Stomach (tissue), 9 donors: Measurements from ENCODE around the gene HIVEP1. TPM values are rescaled to one million over a fixed set of nuclear protein-coding genes. Genes with fewer than 3 reads are reported as not detected.

Experiments
- DNase-seq, 2 donors: peaks; one replicate each; pipeline versions ENCODE4 v3.0.0 to v3.0.0-alpha.2; 2013 to 2019
- H3K27ac ChIP-seq, 5 donors: fragments of 200-600 bp in 4 of 5; sonication (generic) in 4 of 5; one replicate each; pipeline ENCODE4 v1.5.1; 2013 to 2019; ENCODE audit warnings: mild to moderate bottlenecking in 1 of 5, moderate library complexity in 1 of 5
- H3K27me3 ChIP-seq, 3 donors: fragments of 200-600 bp; sonication (generic); one replicate each; pipeline ENCODE4 v1.5.1; 2017 to 2019; ENCODE audit warnings: mixed run types in 1 of 3
- H3K36me3 ChIP-seq, 4 donors: fragments of 200-600 bp; sonication (generic); 1 replicate in 3 of 4; 2 replicates in 1 of 4; pipeline ENCODE4 v1.5.1; 2016 to 2019
- H3K4me1 ChIP-seq, 4 donors: fragments of 200-600 bp; sonication (generic); one replicate each; pipeline ENCODE4 v1.5.1; 2016 to 2019
- H3K4me3 ChIP-seq, 4 donors: fragments of 200-600 bp; sonication (generic) in 3 of 4; one replicate each; pipeline ENCODE4 v1.5.1; 2016 to 2019; ENCODE audit warnings: mild to moderate bottlenecking in 1 of 4
- H3K9me3 ChIP-seq, 4 donors: fragments of 200-600 bp; sonication (generic); one replicate each; pipeline ENCODE4 v1.5.1; 2016 to 2019
- EP300 ChIP-seq: sonication (generic); formaldehyde crosslinking; IDR thresholded peaks from one replicate; pipeline ENCODE4 v1.6.1; 2017; ENCODE audit warnings: antibody characterized with exemption
- POLR2A ChIP-seq, 4 donors: fragments of 450-650 bp; IDR thresholded peaks; one replicate each; pipeline ENCODE4 v1.6.1; 2016; ENCODE audit warnings: antibody characterized with exemption in 4 of 4, control low read depth in 2 of 4, mild to moderate bottlenecking in 1 of 4, moderate library complexity in 1 of 4
- POLR2AphosphoS5 ChIP-seq, 3 donors: sonication (generic); formaldehyde crosslinking; IDR thresholded peaks; one replicate each; pipeline ENCODE4 v1.6.1; 2016; ENCODE audit warnings: antibody characterized with exemption in 3 of 3
- WGBS, 5 donors: extraction: QIAGEN DNeasy Blood & Tissue Kit in 3 of 5; methylation state at CpG; one replicate each; pipeline versions ENCODE4 v1.1.5 to v1.1.7; 2013 to 2018; 5-methylcytosine and 5-hydroxymethylcytosine counted together
- intact Hi-C: fragments of 100-400 bp; cut with DNase I; formaldehyde crosslinking; loops from one replicate; pipeline ENCODE4 v1.15.1; 2023; ENCODE audit warnings: low total_unique reads
- polyA plus RNA-seq, 3 donors: library from polyadenylated mRNA; stranded (reverse); fragments of 200-250 nt; gene quantifications; one replicate each; pipeline ENCODE4 v1.2.3, GENCODE V29; 2013
- total RNA-seq, 5 donors: library from RNA; depleted of rRNA; stranded (reverse); fragments of >200 nt; gene quantifications; one replicate each; pipeline versions ENCODE4 v1.1.0 to v1.2.3, GENCODE V29; 2014 to 2016
- TF ChIP-seq, protein P1 (sequence below), 7 experiments: fragments of 450-650 bp in 4 of 7; fragments of 200-600 bp in 3 of 7; sonication (generic) in 3 of 7; IDR thresholded peaks; one replicate each; pipeline ENCODE4 v1.5.1; 2016 to 2019; ENCODE audit warnings: antibody characterized with exemption in 7 of 7, control low read depth in 2 of 7, mild to moderate bottlenecking in 1 of 7
- donor health status: healthy with polysubstance abuse.
- donor health status: Bipolar disorder and iron deficiency.
- donor health status: healthy.

HIVEP1 gene
- total and polyA plus RNA-seq, 8 donors, result 2.0 to 19.6 (median 14.1) TPM

- intact Hi-C loops, result no loop called here
- Histone ChIP-seq H3K27me3 (no peaks in the 10 kb centered on the region), H3K9me3 (no peaks in the 10 kb centered on the region), H3K4me1 (no peaks in the 10 kb centered on the region), H3K36me3 (no peaks in the 10 kb centered on the region), H3K4me3 (no peak overlapping the region), H3K27ac (no peak overlapping the region)
- DNase-seq, result no peak
- WGBS, 5 donors, result 63 to 78% (median 66%) methylated on average over 5 of the region's 5 CpGs
- TF ChIP-seq, protein P1, sequence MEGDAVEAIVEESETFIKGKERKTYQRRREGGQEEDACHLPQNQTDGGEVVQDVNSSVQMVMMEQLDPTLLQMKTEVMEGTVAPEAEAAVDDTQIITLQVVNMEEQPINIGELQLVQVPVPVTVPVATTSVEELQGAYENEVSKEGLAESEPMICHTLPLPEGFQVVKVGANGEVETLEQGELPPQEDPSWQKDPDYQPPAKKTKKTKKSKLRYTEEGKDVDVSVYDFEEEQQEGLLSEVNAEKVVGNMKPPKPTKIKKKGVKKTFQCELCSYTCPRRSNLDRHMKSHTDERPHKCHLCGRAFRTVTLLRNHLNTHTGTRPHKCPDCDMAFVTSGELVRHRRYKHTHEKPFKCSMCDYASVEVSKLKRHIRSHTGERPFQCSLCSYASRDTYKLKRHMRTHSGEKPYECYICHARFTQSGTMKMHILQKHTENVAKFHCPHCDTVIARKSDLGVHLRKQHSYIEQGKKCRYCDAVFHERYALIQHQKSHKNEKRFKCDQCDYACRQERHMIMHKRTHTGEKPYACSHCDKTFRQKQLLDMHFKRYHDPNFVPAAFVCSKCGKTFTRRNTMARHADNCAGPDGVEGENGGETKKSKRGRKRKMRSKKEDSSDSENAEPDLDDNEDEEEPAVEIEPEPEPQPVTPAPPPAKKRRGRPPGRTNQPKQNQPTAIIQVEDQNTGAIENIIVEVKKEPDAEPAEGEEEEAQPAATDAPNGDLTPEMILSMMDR (IDR thresholded peaks at IDR 0.05), result no peak
- TF ChIP-seq POLR2AphosphoS5 (IDR thresholded peaks at IDR 0.05) (no peak), POLR2A (IDR thresholded peaks at IDR 0.05) (no peak), EP300 (no peak)
These were observed 28.8 kb upstream of the HIVEP1 start for GRCh38 chr6:11983306-11983705.

DNA sequence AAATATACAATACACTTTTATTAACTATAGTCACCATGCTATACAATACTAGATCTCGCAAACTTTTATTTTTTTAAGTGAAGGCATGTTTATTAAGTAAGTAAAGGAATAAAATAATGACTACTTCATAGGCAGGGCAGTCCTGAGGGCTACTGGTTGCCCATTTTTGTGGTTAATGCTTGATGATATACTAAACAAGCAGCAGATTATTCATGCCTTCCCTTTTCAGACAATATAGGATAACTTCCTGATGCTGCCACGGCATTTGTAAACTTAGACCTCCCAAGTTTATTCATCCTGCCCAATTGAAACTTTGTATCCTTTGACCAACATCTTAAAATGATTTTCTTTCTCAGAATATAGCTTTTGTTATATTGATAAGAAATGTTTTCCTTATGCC, 24.7 kb upstream of the HIVEP1 start:
- Histone ChIP-seq H3K36me3 (no peaks in the 10 kb centered on the region), H3K27ac (no peak overlapping the region), H3K4me1 (no peaks in the 10 kb centered on the region), H3K4me3 (no peak overlapping the region), H3K27me3 (no peaks in the 10 kb centered on the region), H3K9me3 (no peaks in the 10 kb centered on the region)
- WGBS, 5 donors, result 60 to 83% (median 74%) methylated on average over 2 of the region's 2 CpGs
- DNase-seq, result no peak
- TF ChIP-seq, protein P1 (IDR thresholded peaks at IDR 0.05), result no peak
- TF ChIP-seq POLR2AphosphoS5 (IDR thresholded peaks at IDR 0.05) (no peak), POLR2A (IDR thresholded peaks at IDR 0.05) (no peak), EP300 (no peak)
- intact Hi-C loops, result no loop called here

DNA sequence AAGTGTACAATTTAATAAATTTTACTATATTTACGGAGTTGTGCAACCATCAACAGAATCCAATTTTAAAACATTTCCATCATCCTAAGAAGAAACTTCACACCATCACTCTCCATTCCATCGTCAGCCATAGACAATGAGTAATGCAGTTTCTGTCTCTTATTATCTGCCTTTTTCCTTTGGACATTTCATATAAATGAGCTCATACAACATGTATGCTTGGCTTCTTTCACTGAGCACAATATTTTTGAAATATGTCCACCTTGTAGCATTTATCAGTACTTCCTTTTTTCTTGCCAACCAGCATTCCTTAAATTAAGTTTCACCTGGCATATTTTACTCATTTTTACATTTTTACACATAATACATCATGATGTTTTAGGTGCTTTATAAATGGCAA, 22.7 kb upstream of the HIVEP1 start:
- Histone ChIP-seq H3K36me3 (no peaks in the 10 kb centered on the region), H3K4me1 (no peaks in the 10 kb centered on the region), H3K9me3 (no peaks in the 10 kb centered on the region), H3K4me3 (no peak overlapping the region), H3K27ac (no peak overlapping the region), H3K27me3 (no peaks in the 10 kb centered on the region)
- intact Hi-C loops, result no loop called here
- DNase-seq, result no peak
- WGBS, 5 donors, result 87 to 92% (median 90%) methylated on average over 2 of the region's 2 CpGs
- TF ChIP-seq POLR2A (IDR thresholded peaks at IDR 0.05) (no peak), POLR2AphosphoS5 (IDR thresholded peaks at IDR 0.05) (no peak), EP300 (no peak)
- TF ChIP-seq, protein P1 (IDR thresholded peaks at IDR 0.05), result no peak

DNA sequence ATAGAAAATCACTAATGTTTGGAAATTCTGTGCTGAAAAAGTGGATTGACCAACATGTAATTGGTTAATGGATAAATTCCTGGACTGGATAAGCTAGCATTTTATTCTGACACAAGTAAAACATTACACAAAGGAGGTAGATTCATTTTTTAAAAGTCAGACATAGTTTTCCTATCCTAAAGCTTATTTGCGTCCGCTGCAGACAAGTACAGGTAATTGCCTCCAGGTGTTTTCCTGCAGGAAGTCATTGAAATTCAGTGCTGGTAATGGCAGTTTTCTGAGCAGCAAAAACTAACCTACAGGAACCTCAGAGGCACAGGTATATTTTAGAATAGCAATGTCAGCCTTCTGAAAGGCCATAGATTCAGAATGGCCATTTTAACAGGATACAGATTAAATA, 20.0 kb upstream of the HIVEP1 start:
- no peak for TF ChIP-seq POLR2AphosphoS5 (IDR thresholded peaks at IDR 0.05)
- no peak for TF ChIP-seq EP300
- no peak for TF ChIP-seq POLR2A (IDR thresholded peaks at IDR 0.05)
- TF ChIP-seq, protein P1 (IDR thresholded peaks at IDR 0.05), result no peak
- no peaks in the 10 kb centered on the region for H3K9me3 ChIP-seq
- no peak for DNase-seq
- WGBS, 5 donors, result 93 to 98% (median 95%) methylated on average over 2 of the region's 2 CpGs
- H3K27me3 ChIP-seq, result no peaks in the 10 kb centered on the region
- no peaks in the 10 kb centered on the region for H3K36me3 ChIP-seq
- no peak overlapping the region for H3K4me3 ChIP-seq
- H3K27ac ChIP-seq, result no peak overlapping the region
- no peaks in the 10 kb centered on the region for H3K4me1 ChIP-seq
- intact Hi-C loops, result no loop called here
